H4 (cell line): ENCODE results near the gene LSG1. TPM values are rescaled to one million over a fixed set of nuclear protein-coding genes. Genes with fewer than 3 reads are reported as not detected.

Source experiments
- DNase-seq: peaks from one replicate; pipeline ENCODE4 v3.0.0-alpha.2; 2015; ENCODE audit warnings: low spot score
- total RNA-seq: library from RNA; depleted of rRNA; stranded (reverse); fragments of >200 nt; shearing (Covaris generic); gene quantifications from 2 replicates; pipeline ENCODE4 v1.2.3, GENCODE V29; 2014; rRNA removed

Gene LSG1
- total RNA-seq: 43.5 and 51.6 TPM in 2 replicates

DNA sequence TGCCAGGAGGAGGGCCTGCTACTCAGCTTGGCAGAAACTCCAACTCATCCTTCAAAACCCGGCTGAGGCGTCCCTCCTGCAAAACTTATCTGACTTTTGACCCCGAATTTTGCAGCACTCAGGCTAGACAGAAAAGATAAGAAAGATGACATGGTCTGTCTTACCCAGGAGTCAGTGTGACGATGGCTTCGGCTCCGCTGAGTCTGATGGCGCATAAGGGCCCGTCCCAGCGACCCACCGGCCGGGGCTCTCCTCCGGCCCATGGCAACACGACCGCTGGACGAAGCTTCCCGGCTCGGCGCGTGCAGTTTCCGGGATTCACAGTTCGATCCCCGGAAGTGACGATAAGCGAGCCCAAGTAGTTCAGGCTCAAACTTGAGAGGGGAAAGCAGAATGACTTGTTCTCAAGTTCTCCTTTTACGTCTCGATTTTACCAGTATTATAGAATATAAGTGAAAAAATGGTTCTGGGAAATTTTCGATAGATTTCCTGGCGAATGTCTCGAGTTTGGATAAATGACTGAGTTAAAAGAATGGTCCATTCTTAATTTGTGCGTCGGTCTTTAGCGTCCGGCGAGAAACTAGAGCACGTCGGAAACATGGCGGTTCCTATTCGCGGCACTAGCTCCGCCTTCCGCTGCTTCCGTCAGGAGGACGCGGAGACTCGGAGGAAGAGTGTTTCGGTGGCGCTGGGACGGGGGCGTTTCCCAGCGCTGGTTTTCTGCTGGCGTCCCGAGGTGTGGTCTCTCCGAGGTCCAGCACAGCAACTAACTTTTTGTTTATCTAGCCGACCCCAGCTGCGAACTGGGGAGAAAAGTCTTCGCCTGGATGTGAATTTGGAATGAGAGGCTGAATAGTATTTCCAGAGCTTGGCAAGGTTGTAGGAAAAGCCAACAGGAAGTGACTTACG, at the start of gene LSG1:
TSS of gene LSG1 (minus strand) at position 292 of the 909 bp plus-strand sequence. CDS start at position 263, 29 bp downstream.
- DNase-seq: peak; percentile 96

DNA sequence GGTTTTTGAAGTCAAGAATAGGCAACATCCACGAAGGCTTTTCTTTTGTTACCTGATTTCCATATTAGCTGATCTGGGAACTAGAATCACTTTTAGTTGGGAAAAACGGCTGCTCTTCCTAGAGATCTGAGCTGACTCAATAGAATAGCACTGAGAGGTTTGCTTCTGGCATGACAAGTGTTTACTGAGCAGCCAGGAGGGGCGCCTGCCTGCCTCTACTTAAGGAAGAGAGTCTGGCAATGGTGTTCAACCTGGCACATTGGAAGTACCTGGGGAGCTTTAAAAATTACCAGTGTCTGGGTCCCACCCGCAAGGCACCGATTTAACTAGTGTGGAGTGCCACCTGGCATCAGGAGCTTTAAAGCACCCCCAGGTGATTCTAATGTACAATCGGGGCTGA, 48.1 kb upstream of the LSG1 start:
- DNase-seq: no peak

DNA sequence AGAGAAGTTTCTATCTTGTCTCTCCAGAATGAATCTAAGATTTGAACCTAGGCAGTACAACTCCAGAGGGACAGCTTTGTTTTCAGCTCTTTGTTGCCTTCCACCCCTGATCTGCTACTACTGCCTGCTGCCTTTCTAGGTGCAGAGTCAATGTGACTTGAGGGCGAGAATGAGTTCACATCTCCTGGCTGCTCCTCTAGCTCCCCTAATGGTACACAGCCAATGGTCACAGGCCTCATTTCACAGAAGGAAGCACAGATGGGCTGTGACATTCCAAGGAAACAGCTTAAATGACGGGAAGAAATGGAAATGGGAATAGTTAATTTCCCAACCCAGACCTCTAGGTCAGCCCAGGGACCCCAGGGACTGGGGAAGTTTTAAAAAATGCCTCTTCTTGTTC, 46.1 kb upstream of the LSG1 start:
- DNase-seq: no peak

DNA sequence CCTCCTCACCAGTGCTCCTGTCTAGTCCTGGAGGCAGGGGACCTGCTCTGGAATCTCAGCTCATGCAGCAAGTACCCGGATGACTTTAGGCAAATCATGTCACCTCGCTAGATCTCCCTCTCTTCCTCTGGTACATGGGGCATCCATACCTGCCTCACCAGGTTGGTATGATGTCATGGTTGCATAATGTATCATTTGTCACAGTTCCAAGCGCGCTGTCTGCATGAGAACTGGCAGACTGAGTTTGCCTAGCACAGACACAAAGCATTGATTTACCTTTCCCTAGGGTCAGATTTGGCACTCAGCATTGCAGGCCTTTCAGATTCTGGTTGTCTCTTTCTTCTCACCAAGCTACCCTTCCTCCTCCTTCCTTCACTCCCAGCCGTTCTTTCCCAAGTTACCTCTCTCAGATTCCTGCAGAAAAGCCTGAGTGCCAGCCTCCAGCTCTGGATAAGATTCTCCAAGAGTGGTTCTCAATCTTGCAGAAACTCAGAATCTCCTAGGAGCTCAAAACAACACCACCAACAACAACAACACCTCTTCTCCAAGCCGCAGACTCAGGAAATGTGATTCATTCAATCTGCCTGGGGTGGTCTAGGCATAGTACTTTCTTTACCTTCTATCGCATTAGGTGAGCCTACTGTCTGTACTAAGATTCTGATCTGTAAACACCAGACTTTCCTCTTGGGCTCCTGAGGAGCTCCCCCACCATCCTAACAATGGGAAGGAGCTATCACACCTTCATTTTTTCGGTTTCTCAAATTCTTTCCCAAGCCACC, 43.2 kb upstream of the LSG1 start:
- no peak for DNase-seq

DNA sequence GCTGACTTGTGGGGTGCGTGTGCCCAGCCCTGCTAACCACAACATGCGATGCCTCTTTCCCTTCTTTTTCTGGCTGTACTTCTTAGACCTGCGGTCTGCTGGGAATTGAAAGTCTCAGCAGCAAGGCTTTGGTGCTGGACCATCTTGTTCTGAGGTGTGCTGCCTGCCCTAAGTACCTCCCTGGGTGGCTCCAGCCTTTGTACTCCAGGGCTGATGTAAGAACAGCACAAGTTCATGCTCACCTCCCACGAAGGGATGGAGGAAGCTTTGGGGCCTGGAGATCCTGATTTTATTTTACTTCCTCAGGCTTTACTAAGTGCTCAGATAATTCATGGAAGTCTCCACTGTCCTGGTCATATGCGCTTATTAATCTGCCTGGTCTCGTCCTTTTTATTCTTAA, 42.6 kb upstream of the LSG1 start:
- no peak for DNase-seq

DNA sequence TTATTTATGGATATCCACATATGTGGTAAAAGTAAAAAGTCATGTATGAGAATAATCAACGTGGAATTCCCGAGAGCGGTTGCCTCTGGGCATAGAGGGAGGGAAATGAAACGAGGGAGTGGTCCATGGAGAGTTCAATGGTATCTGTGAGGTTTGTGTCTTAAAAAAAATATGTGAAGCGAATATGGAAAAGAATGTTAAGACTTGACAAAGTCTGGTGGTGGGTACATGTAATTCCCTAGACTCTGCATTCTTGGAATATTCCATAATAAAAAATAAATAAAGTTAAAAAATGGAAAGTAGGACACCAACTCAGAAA, 42.1 kb upstream of the LSG1 start:
- DNase-seq: no peak

DNA sequence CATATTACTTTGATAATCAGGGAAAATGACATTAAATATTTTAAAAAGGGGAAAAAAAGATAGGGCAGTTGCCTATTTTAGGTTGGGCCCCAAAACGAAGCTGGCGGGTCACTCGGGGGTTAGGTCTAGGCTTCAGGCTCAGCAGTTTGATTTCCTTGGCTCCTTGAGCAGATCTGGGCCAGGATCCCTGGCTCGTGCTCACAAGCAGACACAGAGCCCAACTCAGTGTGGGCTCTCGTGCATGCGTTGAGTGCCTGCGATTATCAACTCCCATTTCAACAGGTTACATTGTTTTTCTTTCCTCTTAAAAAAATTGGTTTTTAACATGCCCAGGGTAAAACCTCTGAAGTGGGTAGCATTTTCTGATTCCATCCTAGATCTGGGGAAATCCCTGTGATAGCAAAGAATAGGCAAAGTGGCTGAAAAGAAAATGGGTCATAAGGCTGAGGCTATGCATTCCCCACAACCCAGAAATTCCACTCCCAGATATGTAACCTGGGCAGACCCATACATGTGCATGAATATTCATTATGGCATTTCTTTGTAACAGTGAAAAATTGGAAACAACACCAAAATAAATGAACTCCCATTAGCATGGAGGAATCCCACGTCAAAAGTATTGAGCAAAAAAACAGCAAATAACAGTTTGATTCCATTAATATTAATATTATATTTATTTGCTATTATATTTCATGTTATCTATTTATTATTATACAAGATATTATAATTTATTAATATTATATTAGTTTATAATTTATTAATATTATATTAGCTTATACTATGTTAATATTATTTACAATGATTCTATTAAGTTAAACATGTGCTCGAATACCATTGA, 41.5 kb upstream of the LSG1 start:
- DNase-seq: no peak

DNA sequence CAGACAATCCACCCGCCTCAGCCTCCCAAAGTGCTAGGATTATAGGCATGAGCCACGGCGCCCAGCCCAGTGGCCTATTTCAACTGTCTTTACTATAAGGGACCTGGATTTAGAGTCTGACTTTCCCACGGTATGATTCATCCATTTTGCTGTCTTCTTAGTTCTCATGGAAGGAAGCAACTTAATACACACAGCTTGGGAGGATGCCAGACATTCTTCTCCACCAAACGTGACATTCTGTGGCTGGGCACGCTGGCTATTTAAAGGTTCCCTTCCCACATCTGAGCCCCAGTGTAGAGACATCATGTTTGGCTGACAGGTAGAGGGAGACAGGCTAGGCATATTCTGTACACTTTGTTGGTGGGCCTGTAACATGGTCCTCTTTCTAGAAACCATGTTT, 39.9 kb upstream of the LSG1 start:
- peak; percentile 97 for DNase-seq

DNA sequence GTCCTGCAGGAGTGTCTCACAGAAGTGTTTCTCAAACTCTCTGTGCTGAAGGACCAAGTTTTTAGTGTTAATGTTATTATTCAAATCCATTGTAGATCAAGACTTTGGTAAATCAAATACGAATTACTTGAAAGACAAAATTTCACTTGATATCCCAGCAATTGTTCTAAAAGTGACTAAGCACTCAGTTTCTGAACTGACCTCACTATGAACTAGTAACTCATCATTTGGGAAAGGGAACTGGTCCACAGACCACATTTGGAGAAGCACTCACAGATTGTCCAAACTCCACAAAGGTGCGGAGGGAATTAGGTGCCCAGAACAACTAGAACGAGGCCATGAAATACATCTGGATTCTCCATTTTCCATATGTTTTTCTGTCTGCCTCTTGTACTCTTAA, 39.3 kb upstream of the LSG1 start:
- no peak for DNase-seq

DNA sequence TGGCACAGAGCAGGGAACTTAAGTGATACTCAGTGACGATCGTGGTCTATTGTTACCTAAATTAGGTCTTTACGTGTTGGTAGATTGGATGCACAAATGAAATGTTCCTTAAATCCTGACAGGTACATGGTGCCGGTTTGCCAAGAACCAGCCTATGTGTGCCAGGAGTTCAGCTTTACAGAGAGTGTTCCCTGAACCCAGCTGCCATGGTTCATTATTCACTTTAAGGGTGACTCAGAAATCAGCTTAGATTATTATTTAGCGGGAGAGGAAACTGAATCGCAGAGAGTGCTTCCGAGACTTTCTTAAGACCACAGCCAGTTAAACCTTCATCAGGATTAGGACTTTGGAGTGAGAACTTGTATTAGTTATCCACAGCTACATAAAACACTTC, 35.2 kb upstream of the LSG1 start:
- DNase-seq: no peak

DNA sequence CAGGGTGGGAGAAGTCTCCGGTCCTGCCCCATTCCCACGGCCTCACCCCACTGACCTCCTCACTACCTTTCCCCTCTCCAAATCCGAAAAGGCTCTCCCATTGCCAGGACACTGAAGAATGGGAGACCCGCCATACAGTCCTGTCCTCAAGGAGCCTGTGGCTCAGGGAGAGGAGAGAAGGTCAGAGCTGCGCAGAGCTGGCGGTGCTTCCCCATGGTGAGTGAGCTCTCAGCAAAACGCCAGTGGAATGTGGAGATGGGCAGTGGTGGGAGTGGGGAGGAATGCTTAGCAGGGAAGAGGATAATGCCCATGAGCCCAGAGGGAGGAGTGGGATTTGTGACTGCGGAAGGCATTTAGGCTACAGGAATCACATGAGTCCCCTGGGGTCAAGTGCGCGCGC, 33.8 kb upstream of the LSG1 start:
- no peak for DNase-seq

DNA sequence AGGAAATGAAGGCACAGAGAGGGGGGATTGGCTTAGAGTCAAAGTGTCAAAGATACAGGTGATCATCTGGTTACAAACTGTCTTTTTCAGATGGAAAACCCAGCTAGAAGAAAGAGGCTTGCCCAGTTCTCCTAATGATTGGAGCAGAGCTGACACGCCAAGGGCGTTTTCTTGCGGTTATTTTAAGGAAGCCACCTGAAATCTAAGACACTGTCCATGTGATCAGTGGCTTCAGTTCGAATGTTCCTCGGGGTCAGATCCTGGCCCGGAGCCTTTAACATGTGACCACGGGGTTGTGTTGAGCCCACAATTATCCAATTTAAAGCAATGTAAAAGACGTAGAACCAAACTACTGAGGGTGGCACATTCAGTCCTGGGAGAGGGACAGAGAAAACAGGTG, 33.2 kb upstream of the LSG1 start:
- no peak for DNase-seq

DNA sequence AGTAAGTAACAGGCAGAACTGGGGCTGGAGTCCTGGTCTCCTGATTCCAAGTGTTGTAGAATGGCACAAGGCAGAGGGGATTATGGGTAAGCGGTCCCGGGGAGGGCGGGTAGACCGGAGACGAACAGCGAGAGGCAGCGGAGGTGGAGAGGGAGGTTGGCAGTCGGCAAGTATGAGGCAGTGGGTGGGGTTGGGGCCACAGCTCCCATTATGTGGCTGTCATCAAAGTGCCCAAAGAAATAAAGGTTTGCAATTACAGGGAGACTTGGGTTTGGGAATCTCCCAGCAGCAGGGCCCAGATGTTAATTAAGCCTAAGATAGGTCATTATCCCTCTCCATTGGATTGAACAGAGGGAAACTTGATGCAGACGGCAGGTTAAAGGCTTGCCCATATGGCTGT, 30.6 kb upstream of the LSG1 start:
- DNase-seq: no peak

DNA sequence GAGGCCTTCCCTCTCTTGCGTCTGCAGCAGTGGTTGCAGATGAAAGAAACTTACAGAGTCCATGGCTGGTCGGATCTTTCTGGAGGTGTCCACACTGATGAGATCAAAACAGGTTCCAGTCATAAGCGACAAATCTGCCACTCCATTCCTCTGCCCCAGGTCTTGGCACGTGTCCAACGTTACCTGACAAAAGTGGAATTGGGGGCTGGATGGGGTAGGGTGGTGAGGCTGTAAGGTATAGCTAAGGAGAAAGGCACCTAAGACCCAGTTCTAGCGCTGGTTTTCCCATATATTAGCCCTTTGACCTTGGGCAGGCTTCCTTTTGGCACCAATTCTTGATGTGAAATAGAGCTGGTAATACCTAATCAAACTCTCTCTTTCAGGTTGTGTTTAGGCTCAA, 24.7 kb upstream of the LSG1 start:
- no peak for DNase-seq

DNA sequence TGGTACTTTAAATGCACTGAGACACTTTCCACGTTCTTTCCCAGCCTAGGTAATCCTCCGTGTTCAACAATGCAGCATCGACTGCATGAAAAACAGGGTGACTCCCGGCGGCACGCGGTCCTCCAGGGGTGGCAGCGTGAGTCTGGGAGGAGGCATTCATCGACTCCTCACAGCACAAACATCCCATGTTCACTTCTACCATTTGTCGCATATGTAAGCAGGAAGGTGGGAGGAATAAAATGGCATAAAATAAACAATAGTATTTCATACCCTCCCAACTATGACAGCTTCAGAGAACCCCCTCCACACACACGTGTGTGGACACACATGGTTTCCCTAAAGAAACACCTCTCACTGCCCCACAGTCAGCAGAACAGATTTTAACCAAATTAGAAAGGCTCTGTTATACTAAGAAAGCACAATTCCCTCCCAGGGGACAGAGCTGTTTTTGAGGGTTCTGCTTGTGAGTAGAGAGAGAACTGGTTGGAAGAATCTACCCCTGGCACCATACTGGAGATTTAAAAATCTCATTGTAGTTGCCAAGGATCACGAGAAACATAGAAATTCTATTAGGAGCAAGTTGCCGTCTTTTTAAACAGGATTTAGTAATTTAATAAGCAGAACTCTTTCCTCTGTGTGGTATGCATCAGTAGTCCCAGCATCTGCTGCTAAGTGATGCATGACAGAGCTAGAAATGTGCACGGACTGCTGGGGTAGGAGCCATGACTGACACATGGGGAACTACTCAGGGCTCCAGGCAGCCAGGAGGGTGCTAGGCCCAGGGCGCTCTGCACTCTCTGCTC, 19.7 kb upstream of the LSG1 start:
- no peak for DNase-seq

DNA sequence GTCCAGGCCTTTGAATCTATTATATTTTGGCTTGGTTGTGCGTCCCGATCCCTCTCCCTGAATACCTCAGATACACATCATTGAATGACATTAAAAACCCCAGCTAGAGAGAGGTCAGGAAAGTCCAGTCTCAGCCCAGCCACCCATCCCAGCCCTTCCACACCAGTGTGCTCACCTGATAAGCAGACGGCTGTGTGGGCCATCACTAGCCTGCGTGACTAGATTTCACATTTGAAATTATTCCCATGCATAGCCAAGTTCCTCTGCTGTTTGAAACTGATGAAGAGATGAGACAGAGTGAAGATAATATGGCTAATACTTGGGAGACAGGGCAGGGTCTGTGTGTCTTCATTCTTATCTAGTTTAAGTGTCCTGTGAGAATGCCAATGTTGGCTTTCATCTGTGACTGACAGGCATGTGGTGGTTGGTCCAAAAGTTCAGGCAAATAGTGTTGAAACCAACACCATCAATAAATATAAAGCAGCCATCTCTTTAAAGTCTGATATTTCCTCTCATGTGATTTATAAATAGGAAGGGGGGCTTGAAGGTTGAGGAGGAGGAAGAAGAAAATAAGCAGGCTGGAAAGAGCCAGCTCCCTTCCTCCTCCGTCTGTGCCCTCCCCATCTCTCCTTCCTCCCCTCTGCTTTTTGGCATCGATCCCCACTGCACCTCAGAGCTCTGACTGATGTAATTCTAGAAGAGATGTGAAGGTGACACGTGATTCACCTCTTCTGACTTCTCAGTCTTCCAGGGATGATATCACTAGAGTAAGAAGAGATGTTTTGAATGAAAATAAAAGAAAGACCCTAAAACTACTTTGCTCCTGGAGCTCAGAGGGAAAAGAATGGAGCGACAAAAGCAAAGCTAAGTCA, 18.7 kb upstream of the LSG1 start:
- DNase-seq: peak; percentile 73

DNA sequence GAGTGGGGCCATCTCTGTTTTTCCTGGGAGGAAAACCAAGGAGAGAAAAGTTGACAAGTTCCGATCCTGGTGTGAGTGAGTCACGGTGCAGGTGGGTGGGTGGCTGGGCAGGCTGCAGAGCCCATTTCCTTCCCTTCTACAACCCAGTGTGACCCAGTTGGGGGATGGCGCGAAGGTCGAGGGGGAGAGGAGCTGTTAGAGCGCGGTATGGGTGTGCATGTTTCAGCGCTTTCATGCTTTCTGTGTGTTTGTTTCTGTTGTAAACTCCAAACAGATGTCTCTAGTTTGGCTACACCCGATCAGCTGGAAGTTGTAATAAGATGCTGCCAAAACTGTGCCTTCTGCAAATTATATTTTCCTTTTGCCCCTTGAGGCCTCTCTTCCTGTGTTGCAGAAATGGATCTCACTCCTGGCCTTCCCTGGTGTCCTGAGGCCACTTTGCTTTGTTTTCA, 17.5 kb upstream of the LSG1 start:
- peak; percentile 74 for DNase-seq

DNA sequence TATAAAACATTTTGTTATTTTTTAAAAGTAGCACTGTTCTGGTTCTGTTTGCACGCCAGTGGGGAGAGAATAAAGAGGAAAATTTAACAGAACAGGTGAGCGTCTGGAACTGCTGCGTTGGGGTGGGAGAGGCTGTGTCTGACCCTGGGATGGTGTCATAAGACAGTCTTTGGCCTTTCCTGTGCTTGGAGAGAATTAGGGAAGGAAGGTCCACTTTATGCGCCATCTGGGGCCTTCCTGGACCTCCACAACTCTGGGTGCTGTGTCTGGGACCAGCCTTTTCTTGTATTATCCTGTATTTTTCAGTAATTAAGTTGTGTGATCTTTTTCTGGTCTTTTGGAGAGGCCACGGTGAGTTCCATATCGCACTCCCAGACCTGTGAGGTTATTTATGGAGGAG, 17.0 kb upstream of the LSG1 start:
- DNase-seq: no peak

DNA sequence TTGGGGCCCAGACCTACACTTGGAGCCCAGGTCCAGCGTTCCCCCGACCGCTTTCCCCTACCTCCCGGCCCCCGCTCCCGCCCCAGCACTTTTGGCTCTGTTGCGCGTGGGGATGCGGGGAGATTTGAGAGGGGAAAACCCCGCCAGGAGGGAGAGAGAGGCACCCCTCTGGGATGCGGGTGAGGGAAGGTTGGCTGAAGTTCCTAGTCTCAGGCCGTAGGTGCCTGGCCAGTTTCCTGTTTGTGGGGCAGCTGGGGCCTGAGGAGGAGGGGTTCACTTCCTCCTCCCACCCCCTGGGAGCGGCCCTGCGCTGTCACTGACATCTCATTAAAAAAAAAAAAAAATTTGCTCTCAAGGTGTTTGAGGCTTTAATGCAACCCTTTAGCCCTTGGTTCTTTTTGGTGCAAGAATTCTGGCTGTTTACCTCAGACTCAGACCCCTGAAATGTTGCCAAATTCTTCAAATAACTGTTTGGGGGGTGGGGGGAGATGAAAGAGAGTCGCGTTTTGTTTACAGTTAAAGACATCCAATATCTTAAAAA, 16.3 kb upstream of the LSG1 start:
- peak; percentile 63 for DNase-seq

DNA sequence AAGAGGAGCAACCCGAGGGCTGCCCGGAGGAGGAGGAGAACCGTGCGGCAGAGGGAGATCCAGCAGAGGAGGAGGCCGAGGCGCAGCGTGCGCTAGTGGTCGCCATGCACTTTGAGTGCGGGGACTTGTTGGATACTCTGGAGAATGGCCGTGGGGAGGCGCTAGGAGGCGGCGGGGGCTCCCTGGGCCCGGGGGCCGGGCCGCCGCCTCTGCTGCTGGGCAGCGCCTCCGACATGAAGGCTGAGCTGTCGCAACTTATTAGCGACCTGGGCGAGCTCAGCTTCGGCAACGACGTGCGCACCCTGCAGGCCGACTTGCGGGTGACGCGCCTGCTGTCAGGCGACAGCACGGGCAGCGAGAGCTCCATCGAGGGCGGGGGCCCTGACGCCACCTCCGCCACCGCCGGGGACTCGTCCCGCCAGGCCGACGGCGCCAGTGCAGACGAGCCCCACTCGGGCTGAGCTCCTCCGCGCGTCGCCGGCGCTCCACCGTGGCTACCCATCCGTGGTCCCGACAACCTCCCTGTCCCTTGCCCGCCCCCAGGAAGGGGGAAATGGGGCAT, 15.7 kb upstream of the LSG1 start:
- peak; percentile 83 for DNase-seq
